NOMO-1 treated with DMSO at 0.1 percent for 48 hours (cell line): ENCODE measurements around the gene TMEM150C.
"Not testable (repeated sequence)": the region's sequence is repeated elsewhere in the genome, so short reads cannot be mapped to it uniquely, and the experiment has no call there.

Experiments used
- DNase-seq: peaks from one replicate; lab custom pipeline; 2025; ENCODE audit not compliant: unreplicated experiment; lab: John Stamatoyannopoulos, UW

Gene TMEM150C

DNA sequence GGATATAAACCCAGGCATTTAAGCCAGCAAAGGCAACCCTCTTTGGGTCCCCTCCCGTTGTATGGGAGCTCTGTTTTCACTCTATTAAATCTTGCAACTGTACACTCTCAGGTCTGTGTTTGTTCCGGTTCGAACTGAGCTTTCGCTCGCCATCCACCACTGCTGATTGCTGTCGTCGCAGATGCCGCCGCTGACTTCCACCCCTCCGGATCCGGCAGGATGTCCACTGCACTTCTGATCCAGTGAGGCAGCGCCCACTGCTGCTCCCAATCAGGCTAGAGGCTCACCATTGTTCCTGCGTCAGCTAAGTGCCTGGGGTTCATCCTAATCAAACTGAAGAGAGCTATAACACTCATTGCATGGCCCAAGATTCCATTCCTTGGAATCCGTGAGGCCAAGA, 82.2 kb downstream of the TMEM150C start:
- DNase-seq, result no peak

DNA sequence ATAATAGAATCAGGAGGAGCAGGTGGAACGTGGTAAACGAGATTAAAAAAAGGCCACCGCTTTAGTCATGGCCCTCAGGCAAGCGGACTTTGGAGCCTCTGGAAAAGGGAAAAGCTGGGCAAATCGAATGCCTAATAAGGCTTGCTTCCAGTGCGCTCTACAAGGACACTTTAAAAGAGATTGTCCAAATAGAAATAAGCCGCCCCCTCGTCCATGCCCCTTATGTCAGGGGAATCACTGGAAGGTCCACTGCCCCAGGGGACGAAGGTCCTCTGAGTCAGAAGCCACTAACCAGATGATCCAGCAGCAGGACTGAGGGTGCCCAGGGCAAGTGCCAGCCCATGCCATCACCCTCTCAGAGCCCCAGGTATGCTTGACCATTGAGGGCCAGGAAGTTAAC, 84.3 kb downstream of the TMEM150C start:
- DNase-seq, result not testable (repeated sequence)

DNA sequence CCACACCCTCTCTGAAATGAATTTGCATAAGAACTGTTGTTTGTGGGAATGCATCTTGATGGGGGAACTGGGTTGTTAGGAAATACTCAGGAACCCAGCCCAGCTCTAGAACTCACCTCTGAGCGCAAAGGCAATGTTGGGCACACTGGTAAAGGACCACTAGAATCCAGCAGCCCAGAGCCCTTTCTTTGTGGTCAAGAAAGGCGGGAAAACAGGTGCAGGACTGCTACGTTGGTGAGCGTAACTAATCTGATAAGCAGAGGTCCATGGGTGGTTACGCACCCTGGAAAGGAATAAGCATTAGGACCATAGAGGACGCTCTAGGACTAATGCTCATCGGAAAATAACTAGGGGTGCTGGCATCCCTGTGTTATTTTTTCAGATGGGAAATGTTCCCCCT, 85.9 kb downstream of the TMEM150C start:
- not testable (repeated sequence) for DNase-seq

DNA sequence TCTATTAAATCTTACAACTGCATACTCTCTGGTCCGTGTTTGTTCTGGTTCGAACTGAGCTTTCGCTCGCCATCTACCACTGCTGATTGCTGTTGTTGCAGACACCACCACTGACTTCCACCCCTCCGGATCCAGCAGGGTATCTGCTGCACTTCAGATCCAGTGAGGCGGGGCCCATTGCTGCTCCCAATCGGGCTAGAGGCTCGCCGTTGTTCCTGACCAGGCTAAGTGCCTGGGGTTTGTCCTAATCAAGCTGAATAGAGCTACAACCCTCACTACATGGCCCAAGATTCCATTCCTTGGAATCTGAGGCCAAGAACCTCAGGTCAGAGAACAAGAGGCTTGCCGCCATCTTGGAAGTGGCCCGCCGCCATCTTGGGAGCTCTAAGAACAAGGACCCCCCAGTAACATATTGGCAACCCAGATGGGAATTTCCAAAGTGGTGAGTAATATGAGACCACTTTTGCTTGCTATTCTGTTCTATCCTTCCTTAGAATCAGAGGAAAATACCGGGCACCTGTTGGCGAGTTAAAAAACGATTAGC, 88.1 kb downstream of the TMEM150C start:
- no peak for DNase-seq

DNA sequence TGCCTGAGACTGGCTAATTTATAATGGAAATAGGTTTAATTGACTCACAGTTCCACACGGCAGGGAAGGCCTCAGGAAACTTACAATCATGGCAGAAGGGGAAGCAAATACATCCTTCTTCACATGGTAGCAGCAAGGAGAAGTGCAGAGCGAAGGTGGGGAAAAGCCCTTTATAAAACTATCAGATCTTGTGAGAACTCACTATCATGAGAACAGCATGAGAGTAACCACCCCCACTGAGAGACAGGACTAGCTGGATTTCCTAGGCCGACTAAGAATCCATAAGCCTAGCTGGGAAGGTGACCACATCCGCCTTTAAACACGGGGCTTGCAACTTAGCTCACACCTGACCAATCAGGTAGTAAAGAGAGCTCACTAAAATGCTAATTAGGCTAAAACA, 88.7 kb downstream of the TMEM150C start:
- not testable (repeated sequence) for DNase-seq

DNA sequence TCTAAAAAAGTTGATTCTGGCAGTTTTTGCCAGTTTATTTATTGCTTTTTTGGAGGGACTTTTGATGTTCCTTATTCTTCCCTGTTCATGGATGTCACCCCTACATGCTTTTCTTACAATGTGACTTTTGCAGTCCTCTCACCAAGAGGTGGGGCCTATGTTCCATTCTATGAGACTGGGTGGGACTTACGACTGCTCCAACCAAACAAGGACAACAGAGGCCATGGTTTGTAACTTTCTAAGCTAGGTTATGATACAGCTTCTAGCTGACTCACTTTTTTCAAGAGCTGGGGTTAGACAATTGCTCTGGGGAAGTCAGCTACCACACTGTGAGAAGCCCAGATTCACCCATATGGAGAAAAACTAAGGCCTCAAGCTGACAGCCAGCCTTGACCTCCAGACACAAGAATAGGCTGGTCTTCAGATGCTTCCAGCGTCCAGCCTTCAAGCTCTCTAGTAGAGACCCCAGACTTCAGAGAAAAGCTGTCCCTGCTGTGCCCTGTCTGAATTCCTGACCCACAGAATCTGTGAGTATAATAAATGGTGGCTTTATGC, 91.9 kb downstream of the TMEM150C start:
- no peak for DNase-seq

DNA sequence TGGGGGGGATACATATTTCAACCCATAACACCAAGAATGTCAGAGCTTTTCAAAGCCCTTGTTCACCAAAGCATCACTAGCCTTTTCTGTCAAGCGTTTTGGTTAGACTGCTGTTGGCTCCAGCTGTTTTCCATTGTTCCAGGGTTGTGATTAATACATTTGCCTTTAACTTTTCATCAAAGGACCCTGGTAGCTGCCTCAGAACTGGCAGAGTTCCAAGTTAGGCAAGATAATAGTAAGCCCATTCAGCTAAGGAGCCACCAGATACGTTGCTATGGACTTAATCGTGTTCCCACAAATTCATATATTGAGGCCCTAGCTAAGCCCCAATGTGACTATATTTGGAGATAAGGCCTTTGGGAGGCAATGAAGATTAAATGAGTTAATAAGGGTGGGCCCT, 94.3 kb downstream of the TMEM150C start:
- DNase-seq, result no peak

DNA sequence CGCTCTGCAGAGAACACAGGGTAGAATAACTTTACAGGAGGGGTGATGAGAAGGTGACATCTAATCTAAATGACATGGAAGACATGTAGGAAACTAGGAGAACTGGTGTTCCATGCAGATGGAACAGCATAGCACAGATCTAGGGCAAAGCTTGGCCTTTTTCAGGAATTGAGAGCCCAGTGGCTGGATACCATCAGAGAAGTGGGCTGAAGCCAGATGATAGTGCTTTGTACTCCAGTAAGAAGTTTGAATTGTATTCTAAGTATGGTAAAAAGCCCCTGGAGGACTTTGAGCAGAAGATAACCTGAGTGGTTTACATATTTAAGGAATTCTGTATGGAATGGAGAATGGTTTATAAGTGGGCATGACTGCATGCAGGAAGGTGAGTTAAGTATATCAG, 98.6 kb downstream of the TMEM150C start:
- no peak for DNase-seq

DNA sequence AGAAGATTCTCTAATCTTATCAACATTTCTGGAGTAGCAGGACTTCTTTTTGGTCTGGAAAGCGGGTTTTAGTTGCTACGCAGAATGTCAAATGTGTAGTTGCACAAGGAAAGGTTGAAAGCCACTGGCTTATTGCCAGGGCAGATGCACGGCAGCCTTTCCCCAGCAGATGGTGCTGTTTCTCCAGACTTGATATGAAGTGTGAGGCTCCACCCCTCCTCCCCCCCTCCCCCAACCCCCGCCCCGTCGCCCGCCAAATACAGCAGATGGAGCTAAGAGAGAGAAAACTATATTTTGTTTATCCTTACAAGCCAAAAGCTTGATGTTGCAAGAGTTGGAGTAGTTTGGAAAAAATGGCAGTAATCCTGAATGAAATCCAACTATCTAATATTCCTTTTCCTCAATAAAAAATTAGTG, 99.4 kb downstream of the TMEM150C start:
- peak; percentile 53 for DNase-seq

DNA sequence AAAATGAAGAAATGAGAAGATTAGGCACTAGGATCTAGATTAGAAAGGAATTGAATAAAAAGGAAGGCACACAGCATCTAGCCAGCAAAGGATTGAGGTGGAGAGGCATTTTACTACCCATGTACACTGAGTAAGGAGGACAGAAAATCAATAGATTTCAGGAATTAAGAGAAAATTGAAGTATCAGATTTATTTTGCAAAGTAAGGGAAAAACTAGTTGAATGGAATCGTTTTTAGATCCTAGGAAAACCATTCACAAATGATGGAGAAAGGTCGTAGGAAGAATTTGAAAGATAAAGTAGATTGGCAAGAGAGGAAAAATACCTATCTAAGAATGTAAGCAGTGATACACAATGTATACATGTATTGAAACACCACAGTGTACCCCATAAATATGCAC, 100.1 kb downstream of the TMEM150C start:
- no peak for DNase-seq

DNA sequence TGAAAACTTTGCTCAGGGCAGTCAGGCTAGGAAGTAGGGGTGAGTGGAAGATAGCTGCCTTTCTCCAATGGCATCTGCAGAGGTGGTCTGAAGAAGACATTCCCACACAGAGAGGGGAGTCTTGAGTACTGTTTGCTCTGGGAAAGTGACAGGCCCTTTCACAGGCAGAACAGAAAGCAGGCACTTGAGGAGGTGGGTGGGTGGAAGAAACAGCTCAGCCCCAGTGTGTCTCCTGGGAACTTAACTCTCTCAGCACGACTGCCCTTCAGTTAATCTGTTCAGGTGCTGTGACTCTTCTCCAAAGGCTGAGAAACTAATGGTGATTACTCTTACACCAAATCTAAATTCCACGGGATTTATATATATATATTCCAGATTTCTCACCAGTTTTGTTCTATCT, 103.1 kb downstream of the TMEM150C start:
- no peak for DNase-seq

DNA sequence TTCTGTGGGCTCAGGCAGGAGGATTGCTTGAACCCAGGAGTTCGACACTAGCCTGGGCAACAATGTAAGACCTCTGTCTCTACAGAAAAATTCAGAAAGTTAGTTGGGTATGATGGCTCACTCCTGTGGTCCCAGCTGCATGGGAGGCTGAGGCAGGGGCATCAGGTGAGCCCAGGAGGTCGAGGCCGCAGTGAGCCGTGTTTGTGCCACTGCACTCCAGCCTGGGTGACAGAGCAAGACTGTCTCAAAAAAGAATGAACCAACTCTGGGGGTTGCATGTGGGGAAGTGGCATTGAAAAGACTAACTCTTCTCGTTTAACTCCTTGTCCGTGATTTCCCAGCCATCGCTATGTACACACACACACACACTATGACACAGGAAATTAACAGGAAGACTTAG, 104.5 kb downstream of the TMEM150C start:
- no peak for DNase-seq

DNA sequence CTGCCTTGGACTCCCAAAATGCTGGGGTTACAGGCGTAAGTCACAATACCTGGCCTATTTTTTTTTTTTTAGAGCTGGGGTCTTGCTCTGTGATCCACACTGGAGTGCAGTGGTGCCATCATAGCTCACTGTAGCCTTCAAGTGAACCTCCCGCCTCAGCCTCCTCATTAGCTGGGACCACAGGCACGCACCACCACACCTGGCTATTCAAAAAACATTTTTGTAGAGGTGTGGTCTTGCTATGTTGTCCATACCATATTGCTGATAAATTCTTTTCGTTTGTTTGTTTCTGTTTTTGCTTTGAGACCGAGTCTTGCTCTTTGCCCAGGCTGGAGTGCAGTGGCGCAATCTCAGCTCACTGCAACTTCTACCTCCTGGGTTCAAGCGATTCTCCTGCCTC, 109.8 kb downstream of the TMEM150C start:
- no peak for DNase-seq

DNA sequence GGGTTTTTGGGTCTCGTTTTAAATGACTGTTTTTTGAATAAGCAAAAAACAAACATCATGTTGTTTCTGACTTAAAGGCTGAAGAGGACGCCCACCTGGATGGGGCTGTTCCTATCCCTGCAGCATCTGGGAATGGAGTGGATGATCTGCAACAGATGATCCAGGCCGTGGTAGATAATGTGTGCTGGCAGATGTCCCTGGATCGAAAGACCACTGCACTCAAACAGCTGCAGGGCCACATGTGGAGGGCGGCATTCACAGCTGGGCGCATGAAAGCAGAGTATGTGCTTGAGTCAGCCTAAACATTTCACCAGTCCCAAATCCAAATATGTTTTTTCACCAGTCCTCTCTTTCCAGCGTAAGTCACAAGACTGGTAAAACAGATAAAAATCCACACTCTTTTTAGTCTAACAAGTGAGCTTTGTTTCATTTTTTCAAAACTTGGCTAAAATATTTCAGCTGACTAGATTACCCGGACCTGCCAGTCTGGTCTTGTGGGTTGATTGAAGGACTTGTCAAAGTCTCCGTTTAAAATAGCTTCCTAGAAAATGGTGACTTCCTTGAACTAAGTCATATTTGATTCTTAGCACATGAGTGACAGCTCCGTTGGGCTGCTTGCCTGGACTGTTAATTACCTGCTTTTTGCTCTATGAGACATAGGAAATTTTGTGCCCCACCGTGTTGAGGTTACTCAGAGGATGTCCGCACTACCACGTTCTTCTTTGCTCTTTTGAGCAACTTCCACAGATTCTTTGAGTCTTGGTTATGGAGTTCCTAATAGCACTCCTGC, 110.6 kb downstream of the TMEM150C start:
- DNase-seq, result no peak

DNA sequence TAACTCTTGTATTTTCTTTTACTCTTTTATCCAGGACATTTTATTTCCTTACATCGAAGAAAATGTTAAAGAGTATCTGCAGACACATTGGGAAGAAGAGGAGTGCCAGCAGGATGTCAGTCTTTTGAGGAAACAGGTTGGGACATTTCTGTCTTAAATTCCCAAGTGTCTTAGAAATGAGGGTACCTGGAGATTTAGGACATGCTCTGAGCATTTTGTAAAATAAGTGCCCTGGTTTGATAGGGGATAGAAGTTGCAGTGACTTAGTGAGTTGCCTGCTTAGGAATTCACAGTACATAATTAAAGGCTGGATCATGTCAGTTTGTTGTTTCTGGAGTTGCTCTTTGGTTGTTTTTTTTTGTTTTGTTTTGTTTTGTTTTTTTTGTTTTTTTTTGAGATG, 113.9 kb downstream of the TMEM150C start:
- DNase-seq, result no peak

DNA sequence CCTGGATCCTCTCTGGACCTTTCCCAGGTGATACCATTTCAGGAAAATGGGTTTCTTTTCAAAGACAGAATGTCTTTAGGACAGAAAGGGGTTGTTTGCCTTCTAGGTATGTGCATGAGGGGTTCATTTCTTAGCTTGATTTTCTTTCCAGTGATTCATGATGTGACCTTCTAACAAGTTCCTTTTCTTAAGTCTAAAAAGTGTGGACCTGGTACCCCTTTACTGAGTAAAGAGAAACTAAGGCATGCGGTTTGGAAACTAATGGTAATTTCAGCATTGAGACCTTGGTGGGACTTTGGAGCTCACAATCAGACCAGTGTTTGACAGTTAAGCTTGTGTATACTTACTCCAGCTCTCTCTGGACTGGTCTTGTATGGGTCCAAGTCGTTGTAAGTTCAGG, 122.7 kb downstream of the TMEM150C start:
- no peak for DNase-seq

DNA sequence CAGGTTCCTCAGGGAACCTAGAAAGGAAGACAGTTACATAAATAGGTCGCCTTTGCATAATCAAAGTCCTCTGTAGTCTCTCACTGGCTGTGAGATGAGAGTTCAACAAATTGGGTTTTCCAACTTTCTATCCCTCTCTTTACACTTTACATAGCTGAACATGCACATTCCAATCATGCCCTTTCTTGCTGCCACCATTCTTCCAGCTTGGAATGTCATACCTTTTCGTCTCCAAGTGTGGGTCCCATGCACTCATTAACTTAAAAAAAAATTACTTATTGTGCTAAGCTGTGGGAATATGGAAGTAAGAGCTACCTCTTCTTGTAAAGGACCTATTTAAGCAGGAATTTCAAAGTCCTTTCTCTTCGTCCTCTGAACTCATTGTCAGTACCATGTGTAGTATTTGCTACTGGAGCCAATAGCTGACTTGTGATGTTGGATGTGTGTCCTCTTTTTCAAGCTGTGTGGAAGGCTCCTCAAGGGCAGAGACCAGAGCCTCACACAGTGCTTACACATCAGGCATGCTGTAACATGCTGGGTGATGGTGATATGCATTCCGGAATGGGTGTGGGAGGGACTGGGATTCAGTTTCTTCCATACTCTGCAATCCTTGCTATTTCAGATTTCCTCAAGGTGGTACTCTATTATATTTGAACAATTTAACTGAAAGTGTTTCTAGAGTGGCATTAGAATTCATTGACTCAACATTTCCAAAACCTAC, 124.3 kb downstream of the TMEM150C start:
- no peak for DNase-seq

DNA sequence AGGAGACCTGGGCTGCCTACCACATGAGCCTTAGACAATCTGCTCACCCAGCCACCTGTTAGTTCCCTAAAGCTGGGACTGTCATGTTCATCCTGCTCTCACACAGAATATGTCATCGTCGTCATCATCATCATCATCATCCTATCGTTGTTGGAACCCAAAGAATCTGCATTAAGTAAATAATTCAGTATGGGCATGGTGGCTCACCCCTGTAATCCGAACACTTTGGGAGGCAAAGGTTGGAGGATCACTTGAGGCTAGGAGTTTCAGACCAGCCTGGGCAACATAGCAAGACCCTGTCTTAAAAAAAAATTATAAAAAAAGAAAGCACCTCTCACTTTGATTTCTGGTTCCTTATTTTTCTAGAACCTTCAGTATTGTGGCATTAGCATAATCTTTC, 125.0 kb downstream of the TMEM150C start:
- DNase-seq, result no peak

DNA sequence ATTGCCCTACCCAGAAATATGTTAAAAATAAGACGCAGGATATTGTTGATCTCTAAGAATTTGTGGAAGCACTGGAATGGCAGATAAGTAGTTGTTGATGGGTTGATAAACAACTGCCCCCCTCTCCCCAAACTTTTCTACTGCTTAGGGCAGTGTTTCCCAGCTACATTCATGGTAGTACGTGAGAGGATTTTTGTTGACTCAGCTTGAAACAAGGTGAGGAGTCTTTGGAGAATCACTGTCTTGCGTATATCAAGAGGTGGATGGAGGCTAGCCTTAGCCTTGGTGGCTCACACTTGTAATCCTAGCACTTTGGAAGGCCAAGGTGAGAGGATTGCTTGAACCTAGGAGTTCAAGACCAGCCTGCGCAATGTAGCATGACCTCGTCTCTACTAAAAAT, 125.7 kb downstream of the TMEM150C start:
- no peak for DNase-seq

DNA sequence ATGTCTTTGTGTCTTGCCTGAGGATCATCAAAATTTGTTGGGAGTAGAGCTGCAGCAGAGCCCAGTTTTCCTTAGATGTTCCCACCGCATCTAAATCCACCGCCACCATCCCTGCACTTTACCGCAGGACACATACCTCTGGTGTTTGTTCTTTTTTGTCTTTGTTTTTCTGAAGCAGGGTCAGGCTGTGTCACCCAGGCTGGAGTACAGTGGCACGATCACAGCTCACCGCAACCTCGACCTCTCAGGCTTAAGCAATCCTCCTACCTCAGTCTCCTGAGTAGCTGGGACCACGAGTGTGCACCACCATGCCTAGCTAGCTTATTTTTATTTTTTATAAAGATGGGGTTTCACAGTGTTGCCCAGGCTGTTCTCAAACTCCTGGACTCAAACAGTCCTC, 126.8 kb downstream of the TMEM150C start:
- DNase-seq, result no peak

DNA sequence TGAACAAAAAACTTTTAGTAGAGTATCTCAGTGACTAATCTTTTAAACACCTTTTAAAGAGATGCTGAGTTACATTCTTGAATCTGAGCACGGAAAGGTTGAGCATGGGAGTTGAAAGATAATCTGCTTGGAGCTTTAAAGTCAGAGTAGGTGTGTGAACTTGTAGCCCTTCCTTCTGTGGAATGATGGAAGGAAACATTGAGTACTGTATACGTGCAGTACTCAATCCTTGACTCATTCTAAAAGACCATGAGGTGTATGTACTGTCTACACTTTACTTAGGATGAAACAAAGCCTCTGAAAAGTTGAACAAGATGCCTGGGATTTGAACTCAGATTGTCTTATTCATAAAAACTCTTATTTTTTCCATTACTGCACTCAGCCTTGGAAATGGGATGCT, 128.0 kb downstream of the TMEM150C start:
- DNase-seq, result no peak
